Measurements from ENCODE around the gene ZFP57.

GRCh38 chr6:29631209-29631810 lies 49.6 kb downstream of the ZFP57 start:
- no peak for TF ChIP-seq TAF1 (IDR thresholded peaks at IDR 0.05; ENCODE audit: low read depth, low read length)
- no peak for TF ChIP-seq POLR2AphosphoS5 (IDR thresholded peaks at IDR 0.05; ENCODE audit: low read depth, low read length)
- no peak for TF ChIP-seq POLR2A (IDR thresholded peaks at IDR 0.05; ENCODE audit: low read depth, low read length)
- TF ChIP-seq SPI1 (IDR thresholded peaks at IDR 0.05; ENCODE audit: low read depth, low read length) = no peak
- no peak for TF ChIP-seq POU2F2 (IDR thresholded peaks at IDR 0.05; ENCODE audit: low read depth, low read length)
